Endothelial cell (in vitro differentiated cells): ENCODE data around the gene IL20. TPM values are rescaled to one million over a fixed set of nuclear protein-coding genes. Genes with fewer than 3 reads are reported as not detected.

Experiments used
- DNase-seq: peaks from one replicate; pipeline ENCODE4 v3.0.0; 2021; ENCODE audit warnings: low spot score
- H3K27ac Mint-ChIP-seq: one replicate; pipeline ENCODE4 v1.8.0; 2021; ENCODE audit warnings: mixed read lengths, inconsistent platforms; ENCODE audit not compliant: unreplicated experiment
- H3K27me3 Mint-ChIP-seq: one replicate; pipeline ENCODE4 v1.8.0; 2021; ENCODE audit warnings: mild to moderate bottlenecking, moderate library complexity, mixed read lengths, inconsistent platforms; ENCODE audit not compliant: unreplicated experiment
- H3K36me3 Mint-ChIP-seq: one replicate; pipeline ENCODE4 v1.8.0; 2021; ENCODE audit warnings: mild to moderate bottlenecking, low read depth, mixed read lengths, inconsistent platforms; ENCODE audit not compliant: unreplicated experiment
- H3K4me1 Mint-ChIP-seq: one replicate; pipeline ENCODE4 v1.8.0; 2021; ENCODE audit warnings: mild to moderate bottlenecking, mixed read lengths, inconsistent platforms; ENCODE audit not compliant: unreplicated experiment
- H3K4me3 Mint-ChIP-seq: one replicate; pipeline ENCODE4 v1.8.0; 2021; ENCODE audit warnings: mild to moderate bottlenecking, mixed read lengths, inconsistent platforms; ENCODE audit not compliant: unreplicated experiment
- H3K9me3 Mint-ChIP-seq: one replicate; pipeline ENCODE4 v1.8.0; 2021; ENCODE audit warnings: mixed read lengths, inconsistent platforms; ENCODE audit not compliant: unreplicated experiment
- CTCF ChIP-seq: fragments of 200-600 bp; sonication (generic); IDR thresholded peaks from one replicate; pipeline ENCODE4 v1.5.0; 2021; ENCODE audit warnings: antibody characterized with exemption; ENCODE audit not compliant: unreplicated experiment
- total RNA-seq: library from RNA; stranded (reverse); fragmentation: NEBNext Ultra II Directional; extraction: Animal tissue kit (Norgen Biotek cat#: 25700); gene quantifications from one replicate; pipeline ENCODE4 v1.2.1, GENCODE V29; 2021; ENCODE audit not compliant: unreplicated experiment

IL20 gene
- total RNA-seq, 1 donor from 2014 or later, result not detected

DNA sequence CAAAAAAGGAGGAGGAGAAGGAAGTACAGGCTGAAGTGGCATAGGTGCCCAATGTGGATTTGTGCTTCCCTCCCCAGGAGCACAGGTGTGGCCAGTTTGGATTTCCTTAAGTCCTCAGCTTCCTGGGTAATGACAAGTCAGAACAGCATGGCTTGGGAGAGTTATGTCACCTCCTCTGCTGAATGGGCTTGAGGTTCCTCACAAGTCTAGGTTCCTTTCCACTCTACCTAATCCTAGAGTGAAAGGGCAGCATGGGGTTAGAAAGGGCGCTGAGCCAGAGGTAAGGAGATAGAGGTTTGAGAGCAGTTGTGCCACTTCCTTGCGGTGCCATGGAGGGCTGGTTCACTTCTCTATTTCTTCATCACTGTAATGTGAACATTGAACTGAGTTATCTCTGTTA is 35.5 kb upstream of the IL20 start:
- H3K4me1 Mint-ChIP-seq, result peaks cover 6% of the 10 kb centered on the region
- peaks cover 1% of the 10 kb centered on the region for H3K27me3 Mint-ChIP-seq
- no peak for DNase-seq
- no peak for TF ChIP-seq CTCF
- H3K4me3 Mint-ChIP-seq, result no peak overlapping the region
- no peak overlapping the region for H3K27ac Mint-ChIP-seq
- H3K36me3 Mint-ChIP-seq, result no peaks in the 10 kb centered on the region
- no peaks in the 10 kb centered on the region for H3K9me3 Mint-ChIP-seq

DNA sequence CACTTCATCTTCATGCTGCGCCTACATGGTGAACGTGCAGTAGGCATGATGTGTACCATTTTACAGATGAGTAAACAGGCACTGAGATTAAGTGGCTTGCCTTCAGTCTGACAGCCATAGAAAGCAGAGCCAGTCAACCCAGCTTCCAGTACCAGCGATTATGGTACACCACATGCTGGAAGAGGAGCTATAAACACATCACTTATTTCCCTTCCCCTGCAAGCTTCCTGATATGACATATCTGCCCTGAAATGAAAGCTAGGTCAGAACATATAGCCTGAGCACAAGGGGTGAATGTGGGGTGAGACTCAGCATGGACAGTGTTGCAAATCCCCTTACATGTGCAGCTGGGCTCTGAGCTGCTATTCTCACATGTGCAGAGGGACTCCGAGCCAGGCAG is 33.8 kb upstream of the IL20 start:
- no peak for TF ChIP-seq CTCF
- no peak for DNase-seq
- H3K9me3 Mint-ChIP-seq, result no peaks in the 10 kb centered on the region
- no peak overlapping the region for H3K27ac Mint-ChIP-seq
- H3K4me3 Mint-ChIP-seq, result no peak overlapping the region
- peaks cover 2% of the 10 kb centered on the region for H3K4me1 Mint-ChIP-seq
- H3K27me3 Mint-ChIP-seq, result peaks cover 1% of the 10 kb centered on the region
- H3K36me3 Mint-ChIP-seq, result no peaks in the 10 kb centered on the region

GRCh38 chr1:206832352-206832880 is 33.0 kb upstream of the IL20 start:
- no peak overlapping the region for H3K4me3 Mint-ChIP-seq
- DNase-seq, result no peak
- H3K36me3 Mint-ChIP-seq, result no peaks in the 10 kb centered on the region
- TF ChIP-seq CTCF, result no peak
- no peaks in the 10 kb centered on the region for H3K9me3 Mint-ChIP-seq
- H3K27ac Mint-ChIP-seq, result no peak overlapping the region
- peaks cover 1% of the 10 kb centered on the region for H3K27me3 Mint-ChIP-seq
- H3K4me1 Mint-ChIP-seq, result peaks cover 3% of the 10 kb centered on the region

DNA sequence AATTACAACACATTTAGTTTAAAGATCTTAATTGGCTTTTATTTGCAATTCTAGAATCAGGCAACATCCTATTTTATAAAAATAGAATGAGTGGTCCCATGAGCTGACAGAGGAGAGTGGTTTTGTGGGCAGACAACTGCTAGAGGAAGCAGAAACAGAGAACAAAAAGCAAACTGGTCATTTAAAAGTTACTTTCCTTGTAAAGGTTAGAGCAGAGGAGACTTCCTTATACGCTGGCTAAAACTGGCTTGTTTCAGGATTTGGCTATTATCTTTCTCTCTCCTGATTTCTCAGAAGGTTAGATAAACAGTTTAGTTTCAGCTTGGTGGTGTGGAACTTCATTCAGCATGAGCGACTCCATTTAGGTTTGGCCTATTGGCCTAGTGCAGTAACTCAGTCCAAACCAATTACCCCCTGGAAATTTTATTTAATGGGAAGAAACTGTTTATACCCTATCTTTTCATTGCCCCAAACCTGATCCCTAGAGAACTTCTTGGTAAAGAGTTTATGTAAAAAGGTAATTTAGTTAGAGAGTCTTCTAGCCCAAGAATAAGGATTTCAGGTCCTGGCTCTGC is 32.2 kb upstream of the IL20 start:
- no peaks in the 10 kb centered on the region for H3K9me3 Mint-ChIP-seq
- no peak for DNase-seq
- TF ChIP-seq CTCF, result no peak
- H3K4me1 Mint-ChIP-seq, result peaks cover 3% of the 10 kb centered on the region
- H3K27ac Mint-ChIP-seq, result no peak overlapping the region
- peaks cover 1% of the 10 kb centered on the region for H3K27me3 Mint-ChIP-seq
- H3K36me3 Mint-ChIP-seq, result no peaks in the 10 kb centered on the region
- no peak overlapping the region for H3K4me3 Mint-ChIP-seq

DNA sequence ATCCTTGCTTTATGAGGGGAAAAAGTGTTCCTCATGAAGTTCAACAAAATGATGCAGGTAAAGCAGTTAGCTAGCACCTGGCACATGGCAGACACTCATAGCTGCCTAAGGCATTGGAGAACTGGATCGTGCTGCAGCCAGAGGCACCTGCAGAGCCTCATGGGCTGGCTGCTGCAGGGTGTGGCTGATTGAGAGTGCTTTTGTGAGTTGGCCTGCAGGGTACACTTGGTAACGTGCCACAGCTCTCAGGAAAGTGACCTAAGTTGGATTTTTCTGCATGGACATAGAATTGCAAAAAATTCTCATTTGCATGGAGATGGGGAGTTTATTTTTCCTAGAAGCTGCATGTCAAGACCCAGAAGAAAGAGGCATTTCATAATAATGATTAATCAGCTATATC is 31.6 kb upstream of the IL20 start:
- H3K4me3 Mint-ChIP-seq, result no peak overlapping the region
- DNase-seq, result no peak
- H3K27ac Mint-ChIP-seq, result no peak overlapping the region
- no peaks in the 10 kb centered on the region for H3K36me3 Mint-ChIP-seq
- H3K4me1 Mint-ChIP-seq, result peaks cover 3% of the 10 kb centered on the region
- TF ChIP-seq CTCF, result no peak
- H3K9me3 Mint-ChIP-seq, result no peaks in the 10 kb centered on the region
- H3K27me3 Mint-ChIP-seq, result peaks cover 1% of the 10 kb centered on the region
